Spleen (tissue), 11 donors: Measurements from ENCODE around the gene OTOP2. TPM values are rescaled to one million over a fixed set of nuclear protein-coding genes. Genes with fewer than 3 reads are reported as not detected.

Experiments
- DNase-seq: peaks from one replicate; pipeline ENCODE4 v3.0.0-alpha.2; 2020
- H3K27ac ChIP-seq, 8 donors: fragments of 200-600 bp; sonication (generic) in 7 of 8; 1 replicate in 4 of 8; 2 replicates in 4 of 8; pipeline versions ENCODE4 v1.5.0 to v1.8.0; 2016 to 2021; ENCODE audit warnings: inconsistent platforms in 4 of 8, mild to moderate bottlenecking in 4 of 8, moderate library complexity in 1 of 8
- H3K27me3 ChIP-seq, 7 donors: fragments of 200-600 bp; sonication (generic) in 6 of 7; replicated peaks in 1 of 7; 1 replicate in 4 of 7; 2 replicates in 3 of 7; pipeline versions ENCODE4 v1.5.0 to v1.8.0; 2016 to 2021; ENCODE audit warnings: inconsistent platforms in 3 of 7, mild to moderate bottlenecking in 1 of 7
- H3K36me3 ChIP-seq, 6 donors: fragments of 200-600 bp; sonication (generic) in 5 of 6; 1 replicate in 4 of 6; 2 replicates in 2 of 6; pipeline versions ENCODE4 v1.5.0 to v1.8.0; 2016 to 2021; ENCODE audit warnings: inconsistent platforms in 2 of 6
- H3K4me1 ChIP-seq, 6 donors: fragments of 200-600 bp; sonication (generic) in 5 of 6; 1 replicate in 3 of 6; 2 replicates in 3 of 6; pipeline versions ENCODE4 v1.5.0 to v1.8.0; 2016 to 2021; ENCODE audit warnings: inconsistent platforms in 3 of 6
- H3K4me3 ChIP-seq, 8 donors: fragments of 200-600 bp; sonication (generic) in 7 of 8; 1 replicate in 4 of 8; 2 replicates in 4 of 8; pipeline versions ENCODE4 v1.5.0 to v1.8.0; 2016 to 2021; ENCODE audit warnings: inconsistent platforms in 4 of 8, mild to moderate bottlenecking in 4 of 8, moderate library complexity in 2 of 8
- H3K9me3 ChIP-seq, 8 donors: fragments of 200-600 bp; sonication (generic) in 7 of 8; 1 replicate in 4 of 8; 2 replicates in 4 of 8; pipeline versions ENCODE4 v1.5.0 to v1.8.0; 2016 to 2021; ENCODE audit warnings: inconsistent platforms in 4 of 8
- CTCF ChIP-seq, 11 experiments: fragments of 200-600 bp in 7 of 11; fragments of 450-650 bp in 4 of 11; sonication (generic) in 4 of 11; IDR thresholded peaks in 8 of 11; conservative IDR thresholded peaks in 3 of 11; 1 replicate in 7 of 11; 2 replicates in 4 of 11; pipeline versions ENCODE4 v1.4.0 to v1.8.0; 2016 to 2021; ENCODE audit warnings: antibody characterized with exemption in 11 of 11, inconsistent platforms in 4 of 11, mild to moderate bottlenecking in 1 of 11
- POLR2A ChIP-seq, 3 donors: fragments of 450-650 bp; IDR thresholded peaks; one replicate each; pipeline ENCODE4 v1.5.1; 2017; ENCODE audit warnings: antibody characterized with exemption in 3 of 3, mild to moderate bottlenecking in 1 of 3
- POLR2AphosphoS5 ChIP-seq, 3 donors: sonication (generic); formaldehyde crosslinking; IDR thresholded peaks; one replicate each; pipeline ENCODE4 v1.5.1; 2017; ENCODE audit warnings: antibody characterized with exemption in 3 of 3
- WGBS, 5 donors: extraction: QIAGEN DNeasy Blood & Tissue Kit in 3 of 5; methylation state at CpG; one replicate each; pipeline versions ENCODE4 v1.1.5 to v1.1.7; 2013 to 2018; 5-methylcytosine and 5-hydroxymethylcytosine counted together
- intact Hi-C: fragments of 100-400 bp; cut with DNase I; formaldehyde crosslinking; loops from one replicate; pipeline ENCODE4 v1.15.0; 2023; ENCODE audit warnings: low total_unique reads
- polyA plus RNA-seq, 3 donors: library from polyadenylated mRNA; stranded (reverse); fragments of 200-250 nt; gene quantifications; one replicate each; pipeline ENCODE4 v1.2.1, GENCODE V29; 2013
- total RNA-seq, 7 donors: library from RNA; depleted of rRNA in 3 of 7; stranded (reverse); fragments of >200 nt in 3 of 7; fragmentation: NEBNext Ultra II Directional in 4 of 7; extraction: Animal tissue kit (Norgen Biotek cat#: 25700) in 4 of 7; gene quantifications; one replicate each; pipeline versions ENCODE4 v1.1.0 to v1.2.1, GENCODE V29; 2016 to 2021
- donor health status: healthy with polysubstance abuse.
- donor health status: DM: no; HTN: no; CAD: no; lungs with moderate emphysema.
- donor health status: DM: no; HTN: no; CAD: no.
- donor health status: Bipolar disorder and iron deficiency.
- donor health status: healthy.
- donor health status: DM: no; HTN: no; CAD: no.
- donor health status: DM: yes; HTN: yes; CAD: no.

OTOP2 gene
- total and polyA plus RNA-seq, 10 donors: not detected

DNA sequence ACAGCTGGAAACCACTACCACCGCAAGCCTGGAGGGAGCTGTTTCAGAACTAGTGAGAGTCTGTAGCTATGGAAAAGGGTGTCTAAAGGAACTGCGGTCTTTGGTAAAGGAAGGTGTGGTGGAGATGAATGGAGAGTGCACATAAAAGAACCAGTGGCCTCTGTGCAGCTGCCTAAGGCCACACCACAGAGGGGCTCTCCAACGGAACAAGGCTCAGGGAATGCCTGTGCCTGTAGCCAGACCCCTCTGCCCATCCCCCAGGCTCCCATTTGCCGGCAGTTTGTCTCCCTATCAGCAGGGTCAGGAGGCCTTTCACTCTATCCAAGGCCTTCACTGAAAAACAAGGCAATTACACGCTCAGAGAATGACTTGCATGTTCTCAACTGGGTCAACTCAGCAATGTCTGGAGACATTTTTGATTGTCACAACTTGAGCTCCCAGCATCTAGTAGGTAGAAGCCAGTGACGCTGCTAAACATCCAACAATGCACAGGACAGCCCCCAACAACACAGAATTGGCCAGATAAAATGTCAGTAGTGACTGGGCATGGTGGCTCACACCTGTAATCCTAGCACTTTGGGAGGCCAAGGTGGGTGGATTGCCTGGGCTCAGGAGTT is 48.0 kb upstream of the OTOP2 start:
- 76 to 81% (median 78%) methylated on average over 6 of the region's 6 CpGs for WGBS, 5 donors
- TF ChIP-seq POLR2AphosphoS5 (IDR thresholded peaks at IDR 0.05) (no peak), POLR2A (IDR thresholded peaks at IDR 0.05) (no peak), CTCF (IDR thresholded peaks at IDR 0.05 in 8 of 11, conservative IDR thresholded peaks at IDR 0.05 in 3 of 11) (no peak)
- Histone ChIP-seq H3K27ac (no peak overlapping the region), H3K4me1 (peaks cover 3 to 51% (median 32%) of the 10 kb centered on the region in 6 donors), H3K4me3 (no peak overlapping the region), H3K27me3 (no peaks in the 10 kb centered on the region), H3K36me3 (no peaks in the 10 kb centered on the region), H3K9me3 (no peaks in the 10 kb centered on the region)
- intact Hi-C loops: no loop called here
- DNase-seq: no peak

DNA sequence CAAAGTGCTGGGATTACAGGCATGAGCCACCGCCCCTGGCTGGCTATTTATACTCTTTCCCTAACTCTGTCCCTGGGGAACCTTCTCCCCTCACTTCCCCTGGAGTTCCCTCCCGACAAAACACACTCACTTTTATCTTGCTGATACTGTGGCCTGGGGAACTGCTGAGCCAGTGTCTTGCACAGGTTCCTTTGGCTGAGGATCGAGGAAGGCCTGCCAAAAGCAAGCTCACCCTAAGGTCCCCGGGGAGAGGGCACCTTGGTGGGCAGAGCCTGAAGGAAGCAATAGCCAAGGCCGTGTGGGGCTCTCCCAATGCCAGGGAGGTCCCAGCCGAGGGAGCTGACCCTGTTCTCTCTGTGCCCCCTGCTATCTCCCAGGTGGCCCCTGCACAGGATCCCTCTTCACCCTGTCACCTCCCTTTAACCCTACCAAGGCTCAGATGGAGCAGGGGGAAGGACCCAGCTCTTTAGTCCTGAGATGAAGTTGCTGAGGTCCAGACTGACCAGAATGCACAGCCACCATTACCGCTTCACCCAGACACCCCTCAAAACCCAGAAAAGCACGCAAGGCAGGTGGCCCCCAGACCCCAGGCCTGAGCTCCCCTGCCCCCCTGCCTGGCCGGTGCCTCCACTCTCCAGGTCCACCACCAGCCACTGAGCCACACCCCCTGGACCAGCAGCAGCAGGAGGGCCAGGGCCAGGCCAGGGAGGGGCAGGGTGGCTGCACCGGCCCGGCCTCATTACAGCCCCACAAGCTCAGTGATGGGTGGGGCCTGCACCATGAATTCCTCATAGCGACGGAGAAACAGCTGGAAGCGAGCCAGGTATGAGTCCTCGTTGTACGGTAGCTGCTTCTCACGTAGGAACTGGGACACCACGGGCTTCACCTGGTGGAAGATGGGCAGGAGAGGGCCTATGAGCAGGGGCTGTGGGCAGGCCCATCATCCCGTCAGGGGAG is 46.2 kb upstream of the OTOP2 start:
- intact Hi-C loops: no loop called here
- Histone ChIP-seq H3K4me1 (peaks cover 3 to 41% (median 18%) of the 10 kb centered on the region in 6 donors), H3K27ac (peak overlapping the region in 1 of 8 donors; percentile 13), H3K36me3 (no peaks in the 10 kb centered on the region), H3K4me3 (no peak overlapping the region), H3K9me3 (no peaks in the 10 kb centered on the region), H3K27me3 (peaks cover 0 to 7% (median 0%) of the 10 kb centered on the region in 7 donors)
- TF ChIP-seq POLR2A (IDR thresholded peaks at IDR 0.05) (no peak), POLR2AphosphoS5 (IDR thresholded peaks at IDR 0.05) (peak in 1 of 3 donors; percentile 18), CTCF (IDR thresholded peaks at IDR 0.05 in 8 of 11, conservative IDR thresholded peaks at IDR 0.05 in 3 of 11) (no peak)
- 63 to 72% (median 66%) methylated on average over 14 to 19 of the region's 19 CpGs for WGBS, 5 donors
- no peak for DNase-seq

GRCh38 chr17:74878658-74879057 is 45.4 kb upstream of the OTOP2 start:
- H3K4me1 ChIP-seq: peaks cover 3 to 47% (median 20%) of the 10 kb centered on the region in 6 donors
- TF ChIP-seq POLR2A (IDR thresholded peaks at IDR 0.05): no peak
- TF ChIP-seq POLR2AphosphoS5 (IDR thresholded peaks at IDR 0.05): no peak
- no peak for TF ChIP-seq CTCF (IDR thresholded peaks at IDR 0.05 in 8 of 11, conservative IDR thresholded peaks at IDR 0.05 in 3 of 11)
- intact Hi-C loops: no loop called here
- no peaks in the 10 kb centered on the region for H3K36me3 ChIP-seq
- no peaks in the 10 kb centered on the region for H3K9me3 ChIP-seq
- no peak overlapping the region for H3K4me3 ChIP-seq
- peaks cover 0 to 11% (median 0%) of the 10 kb centered on the region in 7 donors for H3K27me3 ChIP-seq
- 80 to 94% (median 88%) methylated on average over 2 of the region's 2 CpGs for WGBS, 5 donors
- no peak for DNase-seq
- no peak overlapping the region for H3K27ac ChIP-seq

- Histone ChIP-seq H3K27ac (peak overlapping the region in 2 of 8 donors; percentile 16 to 51), H3K36me3 (no peaks in the 10 kb centered on the region), H3K9me3 (no peaks in the 10 kb centered on the region), H3K27me3 (peaks cover 0 to 11% (median 0%) of the 10 kb centered on the region in 7 donors), H3K4me1 (peaks cover 0 to 46% (median 14%) of the 10 kb centered on the region in 6 donors), H3K4me3 (no peak overlapping the region)
- WGBS, 5 donors: 89 to 95% (median 92%) methylated on average over 16 of the region's 16 CpGs
- DNase-seq: no peak
- intact Hi-C loops: no loop called here
- TF ChIP-seq POLR2AphosphoS5 (IDR thresholded peaks at IDR 0.05): no peak
- TF ChIP-seq POLR2A (IDR thresholded peaks at IDR 0.05): no peak
- no peak for TF ChIP-seq CTCF (IDR thresholded peaks at IDR 0.05 in 8 of 11, conservative IDR thresholded peaks at IDR 0.05 in 3 of 11)
These were observed 44.8 kb upstream of the OTOP2 start for GRCh38 chr17:74879308-74879707.
